Parathyroid adenoma (tissue), 2 donors: Measurements from ENCODE around the gene NUP205.
"Not testable (repeated sequence)": the region's sequence is repeated elsewhere in the genome, so short reads cannot be mapped to it uniquely, and the experiment has no call there.

ENCODE experiments used
- H2AFZ ChIP-seq: fragments of 300-600 bp; sonication (generic); one replicate; pipeline ENCODE4 v1.7.0; 2017; ENCODE audit warnings: antibody characterized with exemption, mild to moderate bottlenecking
- H3K27ac ChIP-seq: fragments of 300-600 bp; sonication (generic); one replicate; pipeline ENCODE4 v1.7.0; 2017
- H3K27me3 ChIP-seq: fragments of 300-600 bp; sonication (generic); one replicate; pipeline ENCODE4 v1.7.0; 2017; ENCODE audit warnings: low read length; ENCODE audit not compliant: control insufficient read depth, insufficient read depth
- H3K36me3 ChIP-seq: fragments of 300-600 bp; sonication (generic); one replicate; pipeline ENCODE4 v1.7.0; 2017; ENCODE audit warnings: low read length; ENCODE audit not compliant: control insufficient read depth, insufficient read depth
- H3K4me1 ChIP-seq: fragments of 300-600 bp; sonication (generic); one replicate; pipeline ENCODE4 v1.7.0; 2017; ENCODE audit warnings: control low read depth
- H3K4me2 ChIP-seq: fragments of 300-600 bp; sonication (generic); one replicate; pipeline ENCODE4 v1.7.0; 2017; ENCODE audit warnings: low read length
- H3K4me3 ChIP-seq: fragments of 300-600 bp; sonication (generic); one replicate; pipeline ENCODE4 v1.7.0; 2017; ENCODE audit warnings: low read depth, low read length
- H3K79me2 ChIP-seq: fragments of 300-600 bp; sonication (generic); one replicate; pipeline ENCODE4 v1.7.0; 2017; ENCODE audit warnings: control low read depth
- H3K9ac ChIP-seq: fragments of 300-600 bp; sonication (generic); one replicate; pipeline ENCODE4 v1.7.0; 2017; ENCODE audit warnings: mild to moderate bottlenecking
- H3K9me3 ChIP-seq: fragments of 300-600 bp; sonication (generic); one replicate; pipeline ENCODE4 v1.7.0; 2017; ENCODE audit warnings: low read length; ENCODE audit not compliant: control insufficient read depth
- TF ChIP-seq, protein P1 (sequence below): fragments of 300-600 bp; sonication (generic); IDR thresholded peaks from one replicate; pipeline ENCODE4 v1.7.0; 2017; ENCODE audit warnings: antibody characterized with exemption, mild to moderate bottlenecking
- donor health status: primary hyperparathyroidism.

NUP205 gene

DNA sequence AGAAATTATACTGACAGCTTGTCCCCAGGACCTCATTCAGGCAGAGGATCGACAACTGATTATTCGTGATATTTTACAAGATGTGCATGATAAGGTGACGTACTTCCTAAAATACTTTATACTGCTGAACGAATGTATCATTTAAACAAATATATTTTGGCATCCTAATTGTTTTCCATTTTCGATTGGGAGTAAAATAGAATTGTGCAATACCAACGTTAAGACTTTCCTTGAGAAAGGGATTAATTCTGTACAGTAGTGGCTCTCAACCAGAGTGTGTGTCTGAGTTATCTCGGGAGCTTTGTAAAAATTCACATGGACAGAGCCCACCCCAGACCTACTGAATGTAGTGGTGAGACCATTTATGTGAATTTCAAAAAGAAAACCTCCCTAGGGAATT lies 60.8 kb downstream of the NUP205 start:
- no peak overlapping the region for H3K4me2 ChIP-seq
- no peaks in the 10 kb centered on the region for H3K4me1 ChIP-seq
- H3K36me3 ChIP-seq, result no peaks in the 10 kb centered on the region
- H2AFZ ChIP-seq, result no peak overlapping the region
- no peaks in the 10 kb centered on the region for H3K9me3 ChIP-seq
- H3K9ac ChIP-seq, result no peak overlapping the region
- TF ChIP-seq, protein P1, sequence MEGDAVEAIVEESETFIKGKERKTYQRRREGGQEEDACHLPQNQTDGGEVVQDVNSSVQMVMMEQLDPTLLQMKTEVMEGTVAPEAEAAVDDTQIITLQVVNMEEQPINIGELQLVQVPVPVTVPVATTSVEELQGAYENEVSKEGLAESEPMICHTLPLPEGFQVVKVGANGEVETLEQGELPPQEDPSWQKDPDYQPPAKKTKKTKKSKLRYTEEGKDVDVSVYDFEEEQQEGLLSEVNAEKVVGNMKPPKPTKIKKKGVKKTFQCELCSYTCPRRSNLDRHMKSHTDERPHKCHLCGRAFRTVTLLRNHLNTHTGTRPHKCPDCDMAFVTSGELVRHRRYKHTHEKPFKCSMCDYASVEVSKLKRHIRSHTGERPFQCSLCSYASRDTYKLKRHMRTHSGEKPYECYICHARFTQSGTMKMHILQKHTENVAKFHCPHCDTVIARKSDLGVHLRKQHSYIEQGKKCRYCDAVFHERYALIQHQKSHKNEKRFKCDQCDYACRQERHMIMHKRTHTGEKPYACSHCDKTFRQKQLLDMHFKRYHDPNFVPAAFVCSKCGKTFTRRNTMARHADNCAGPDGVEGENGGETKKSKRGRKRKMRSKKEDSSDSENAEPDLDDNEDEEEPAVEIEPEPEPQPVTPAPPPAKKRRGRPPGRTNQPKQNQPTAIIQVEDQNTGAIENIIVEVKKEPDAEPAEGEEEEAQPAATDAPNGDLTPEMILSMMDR, result no peak
- no peak overlapping the region for H3K27ac ChIP-seq
- no peaks in the 10 kb centered on the region for H3K27me3 ChIP-seq
- H3K79me2 ChIP-seq, result no peaks in the 10 kb centered on the region
- no peak overlapping the region for H3K4me3 ChIP-seq

- H3K9me3 ChIP-seq, result no peaks in the 10 kb centered on the region
- H3K4me3 ChIP-seq, result no peak overlapping the region
- no peaks in the 10 kb centered on the region for H3K79me2 ChIP-seq
- no peak overlapping the region for H3K9ac ChIP-seq
- H3K36me3 ChIP-seq, result no peaks in the 10 kb centered on the region
- H3K27me3 ChIP-seq, result no peaks in the 10 kb centered on the region
- H3K4me1 ChIP-seq, result no peaks in the 10 kb centered on the region
- no peak overlapping the region for H2AFZ ChIP-seq
- H3K4me2 ChIP-seq, result no peak overlapping the region
- TF ChIP-seq, protein P1, result no peak
- no peak overlapping the region for H3K27ac ChIP-seq
Observed at GRCh38 chr7:135620447-135620846, 62.7 kb downstream of the NUP205 start.

DNA sequence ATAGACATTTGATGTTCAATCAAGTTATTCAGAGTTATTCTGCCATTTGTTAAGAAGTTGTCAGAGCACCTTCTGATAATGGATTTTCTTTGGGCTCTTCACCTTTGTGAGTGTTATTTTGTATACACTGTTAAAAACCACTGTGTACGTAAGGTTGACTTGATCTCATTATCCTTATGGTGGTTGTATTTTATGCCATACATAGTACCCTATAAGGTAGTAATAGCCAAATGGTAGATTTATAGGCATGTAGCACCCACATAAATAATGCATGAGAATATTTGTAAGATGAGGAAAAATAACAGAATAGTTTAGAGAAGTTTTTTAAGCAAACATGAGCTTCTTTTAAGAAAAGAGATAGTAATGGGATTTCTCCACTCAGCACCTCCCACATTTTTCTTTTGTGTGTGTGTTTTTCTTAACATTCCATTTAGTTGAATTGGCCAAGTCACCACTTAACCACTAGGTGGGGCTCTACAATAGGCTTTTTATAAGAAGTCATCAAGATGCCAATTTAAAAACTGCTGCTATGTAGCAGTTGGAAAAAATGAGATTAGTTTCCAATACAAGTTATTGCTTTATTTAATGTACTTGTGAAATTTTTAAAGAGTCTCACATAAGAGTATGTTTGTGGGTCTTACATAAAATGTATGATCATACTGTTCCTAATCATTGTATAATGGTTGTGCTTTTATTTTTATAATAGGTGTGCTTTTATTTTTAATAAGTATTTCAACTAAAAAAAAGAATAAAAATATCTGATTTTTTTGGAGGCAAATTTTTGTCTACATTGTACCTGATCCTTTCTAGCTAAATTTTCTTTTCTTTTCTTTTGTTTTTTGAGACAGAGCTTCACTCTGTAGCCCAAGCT lies 63.5 kb downstream of the NUP205 start:
- Histone ChIP-seq H3K79me2 (no peaks in the 10 kb centered on the region), H2AFZ (no peak overlapping the region), H3K27me3 (no peaks in the 10 kb centered on the region), H3K27ac (no peak overlapping the region), H3K4me3 (no peak overlapping the region), H3K9me3 (no peaks in the 10 kb centered on the region), H3K4me1 (no peaks in the 10 kb centered on the region), H3K36me3 (no peaks in the 10 kb centered on the region), H3K4me2 (no peak overlapping the region), H3K9ac (no peak overlapping the region)
- TF ChIP-seq, protein P1, result peak; percentile 84

DNA sequence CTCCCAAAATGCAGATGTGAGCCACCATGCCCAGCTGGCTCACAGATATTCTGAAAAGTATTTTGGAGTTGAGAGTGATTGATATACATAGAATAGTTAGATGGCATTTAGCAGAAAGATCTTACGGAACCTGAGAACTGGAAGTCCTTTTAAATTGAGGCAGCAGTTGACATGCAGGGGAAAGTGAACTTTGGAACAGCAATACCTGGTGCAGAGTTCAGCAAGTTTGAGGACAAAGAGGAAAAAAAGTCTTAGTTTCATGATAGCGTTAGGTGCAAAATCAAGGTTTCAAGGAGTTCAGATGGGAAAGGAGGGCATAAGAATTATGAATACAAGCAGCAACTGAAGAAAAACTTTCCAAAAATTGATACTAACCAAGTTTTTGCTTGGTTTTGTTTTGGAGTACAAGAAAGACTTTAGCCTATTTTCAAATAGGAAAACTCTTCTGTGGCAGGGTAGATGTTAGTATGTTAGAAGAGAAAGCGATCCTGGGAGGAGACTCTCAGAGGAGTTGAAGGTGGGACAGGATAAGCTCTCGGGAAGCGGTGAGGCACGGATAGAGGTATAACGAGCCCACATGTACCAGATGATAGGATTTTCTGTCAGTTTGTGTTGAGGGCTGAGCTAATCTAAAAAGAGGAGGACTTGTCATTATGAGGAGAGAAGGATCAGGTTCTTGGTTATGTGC lies 76.6 kb downstream of the NUP205 start:
- no peaks in the 10 kb centered on the region for H3K79me2 ChIP-seq
- no peak overlapping the region for H3K4me2 ChIP-seq
- H3K4me1 ChIP-seq, result no peaks in the 10 kb centered on the region
- H3K27ac ChIP-seq, result no peak overlapping the region
- H3K4me3 ChIP-seq, result no peak overlapping the region
- no peaks in the 10 kb centered on the region for H3K9me3 ChIP-seq
- H2AFZ ChIP-seq, result no peak overlapping the region
- no peaks in the 10 kb centered on the region for H3K36me3 ChIP-seq
- H3K27me3 ChIP-seq, result no peaks in the 10 kb centered on the region
- no peak overlapping the region for H3K9ac ChIP-seq
- TF ChIP-seq, protein P1, result no peak

DNA sequence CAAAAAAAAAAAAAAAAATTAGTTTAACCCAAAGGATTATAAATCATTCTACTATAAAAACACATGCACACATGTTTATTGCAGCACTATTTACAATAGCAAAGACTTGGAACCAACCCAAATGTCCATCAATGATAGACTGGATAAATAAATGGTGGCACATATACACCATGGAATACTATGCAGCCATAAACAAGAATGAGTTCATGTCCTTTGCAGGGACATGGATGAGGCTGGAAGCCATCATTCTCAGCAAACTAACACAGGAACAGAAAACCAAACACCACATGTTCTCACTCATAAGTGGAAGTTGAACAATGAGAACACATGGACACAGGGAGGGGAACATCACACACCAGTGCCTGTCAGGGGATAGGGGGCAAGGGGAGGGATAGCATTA lies 82.0 kb downstream of the NUP205 start:
- not testable (repeated sequence) for H3K9ac ChIP-seq, H3K4me3 ChIP-seq, H2AFZ ChIP-seq, H3K9me3 ChIP-seq, H3K4me1 ChIP-seq, H3K36me3 ChIP-seq, H3K27me3 ChIP-seq, H3K79me2 ChIP-seq, H3K4me2 ChIP-seq, H3K27ac ChIP-seq
